Measurements from ENCODE around the gene ADA. TPM values are rescaled to one million over a fixed set of nuclear protein-coding genes. Genes with fewer than 3 reads are reported as not detected.

The ADA gene
- total RNA-seq, 2 donors from 2014 or later, result 1.1 to 10.0 TPM

DNA sequence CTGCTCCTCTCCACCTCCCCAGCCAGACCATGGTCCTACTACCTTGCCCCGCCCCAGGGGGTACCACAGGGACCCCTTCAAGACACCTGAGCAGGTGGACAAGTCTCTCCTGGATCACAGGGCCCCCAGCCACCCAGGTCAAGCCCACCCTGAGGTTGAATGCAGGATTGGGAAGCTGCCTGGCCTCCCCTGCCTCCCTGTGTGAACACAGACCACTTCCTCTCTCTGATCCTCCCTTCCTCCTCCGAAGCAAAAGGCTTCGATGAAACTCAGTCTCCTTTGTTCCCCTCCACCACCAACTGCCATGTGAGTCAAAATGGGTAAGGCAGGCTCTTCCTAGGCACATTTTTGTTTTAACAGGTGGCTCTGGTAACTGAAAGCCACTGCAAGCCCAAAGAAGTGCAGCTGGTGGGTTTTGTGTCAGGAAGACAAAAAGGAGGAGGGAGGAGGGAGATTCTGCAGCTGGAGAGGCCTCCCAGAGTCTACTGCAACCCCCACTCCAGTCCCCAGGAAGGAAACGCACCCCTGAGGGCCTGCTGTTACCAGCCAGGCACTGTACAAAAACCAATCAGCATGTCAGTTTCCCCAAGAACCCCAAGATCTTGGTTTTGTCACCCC is 5.4 kb downstream of the ADA start:
- no peak for TF ChIP-seq CTCF (IDR thresholded peaks at IDR 0.05)
- no peak for TF ChIP-seq POLR2A (IDR thresholded peaks at IDR 0.05)
- TF ChIP-seq POLR2AphosphoS5 (IDR thresholded peaks at IDR 0.05), result no peak
- peaks cover 3% of the 10 kb centered on the region for H3K4me1 ChIP-seq (replicated peaks)
- H3K9me3 ChIP-seq, result no peaks in the 10 kb centered on the region
- intact Hi-C loops (cut with DNase I), result no loop called here
- no peak overlapping the region for H3K27ac ChIP-seq
- no peak overlapping the region for H3K4me3 ChIP-seq
- no peaks in the 10 kb centered on the region for H3K36me3 ChIP-seq
- WGBS, result 53% methylated on average over 4 of the region's 4 CpGs
- no peaks in the 10 kb centered on the region for H3K27me3 ChIP-seq (replicated peaks; ENCODE audit: insufficient read depth)
- no peak for DNase-seq (ENCODE audit: low spot score)

DNA sequence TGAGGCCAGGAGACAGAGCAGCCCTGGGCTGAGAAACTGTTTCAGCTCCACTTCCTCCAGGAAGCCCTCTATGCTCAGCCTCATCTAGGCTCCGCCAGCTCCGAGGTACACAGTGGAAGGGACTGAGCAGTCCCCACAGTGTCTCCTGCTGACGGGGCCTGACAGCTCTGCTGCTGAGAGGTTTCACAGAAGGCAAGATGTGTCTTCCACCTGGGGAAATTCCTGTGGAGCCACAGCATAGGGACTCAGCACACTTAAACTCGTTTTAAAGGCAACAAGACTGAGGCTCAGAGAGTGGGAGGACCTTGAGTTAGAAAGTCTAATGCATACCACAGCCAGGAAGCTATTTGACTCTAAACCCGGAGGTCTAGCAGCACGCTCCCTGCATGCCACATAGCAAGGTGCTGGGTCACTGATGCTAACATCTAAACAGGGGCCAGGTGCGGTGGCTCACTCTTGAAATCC is 6.8 kb downstream of the ADA start:
- WGBS, result 82% methylated on average over 7 of the region's 7 CpGs
- DNase-seq (ENCODE audit: low spot score), result no peak
- Histone ChIP-seq H3K36me3 (no peaks in the 10 kb centered on the region), H3K27ac (no peak overlapping the region), H3K27me3 (replicated peaks; ENCODE audit: insufficient read depth) (no peaks in the 10 kb centered on the region), H3K4me1 (replicated peaks) (peaks cover 3% of the 10 kb centered on the region), H3K9me3 (no peaks in the 10 kb centered on the region), H3K4me3 (no peak overlapping the region)
- TF ChIP-seq POLR2A (IDR thresholded peaks at IDR 0.05) (no peak), CTCF (IDR thresholded peaks at IDR 0.05) (no peak), POLR2AphosphoS5 (IDR thresholded peaks at IDR 0.05) (no peak)
- intact Hi-C loops (cut with DNase I), result no loop called here

DNA sequence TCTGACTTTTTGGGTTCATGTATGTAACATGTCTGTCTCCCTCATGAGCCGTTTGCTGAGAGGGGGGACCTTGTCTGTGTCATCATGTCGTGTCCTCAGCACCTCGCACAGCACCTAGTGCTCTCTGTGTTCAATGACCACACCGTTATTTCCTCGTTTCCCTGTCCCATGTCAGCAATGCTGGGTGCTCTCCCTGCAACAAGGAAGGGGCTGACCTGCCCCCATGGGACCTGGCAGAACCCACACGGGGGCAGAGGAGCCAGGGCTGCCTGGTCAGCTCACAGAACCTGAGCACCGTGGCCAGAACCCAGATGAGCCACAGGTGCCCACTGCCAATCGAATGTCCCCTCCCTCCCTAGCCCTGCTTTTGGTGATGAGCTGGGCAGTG is 7.3 kb downstream of the ADA start:
- TF ChIP-seq CTCF (IDR thresholded peaks at IDR 0.05), result no peak
- TF ChIP-seq POLR2AphosphoS5 (IDR thresholded peaks at IDR 0.05), result no peak
- TF ChIP-seq POLR2A (IDR thresholded peaks at IDR 0.05), result no peak
- intact Hi-C loops (cut with DNase I), result no loop called here
- WGBS, result 81% methylated on average over 8 of the region's 8 CpGs
- no peaks in the 10 kb centered on the region for H3K9me3 ChIP-seq
- peaks cover 3% of the 10 kb centered on the region for H3K4me1 ChIP-seq (replicated peaks)
- no peaks in the 10 kb centered on the region for H3K36me3 ChIP-seq
- no peaks in the 10 kb centered on the region for H3K27me3 ChIP-seq (replicated peaks; ENCODE audit: insufficient read depth)
- no peak for DNase-seq (ENCODE audit: low spot score)
- no peak overlapping the region for H3K4me3 ChIP-seq
- peak overlapping the region in 1 of 2 donors; percentile 27 for H3K27ac ChIP-seq

DNA sequence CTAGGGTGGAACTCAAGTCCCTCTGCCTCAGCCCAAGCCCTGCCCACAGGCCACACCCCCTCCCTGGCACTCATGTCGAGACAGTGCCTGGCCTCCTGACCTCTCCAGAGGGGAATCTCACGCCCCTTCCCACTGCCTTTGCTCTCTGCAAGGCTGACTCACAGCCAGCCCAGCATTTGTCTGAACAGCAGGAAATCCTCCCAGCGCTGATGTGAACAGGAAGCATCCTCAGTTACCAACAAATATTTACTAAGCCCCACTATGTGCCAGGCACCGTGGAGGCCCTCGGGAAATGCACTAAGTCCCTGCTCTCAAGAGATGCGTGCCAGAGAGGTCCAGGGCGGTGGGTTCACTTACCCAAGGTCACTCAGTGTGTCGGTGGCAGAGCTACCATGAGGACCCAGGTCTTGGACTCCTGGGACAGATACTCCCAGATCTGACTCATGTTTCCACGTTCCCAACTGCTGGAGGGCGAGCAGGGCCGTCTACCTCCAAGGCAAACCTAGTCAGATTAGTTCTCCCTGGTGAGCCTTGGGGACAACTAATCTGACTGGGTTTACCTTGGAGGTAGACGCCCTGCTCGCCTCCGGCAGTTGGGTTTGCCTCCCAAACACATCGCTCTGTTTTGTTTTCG is 7.8 kb downstream of the ADA start:
- Histone ChIP-seq H3K9me3 (no peaks in the 10 kb centered on the region), H3K4me1 (replicated peaks) (peaks cover 3% of the 10 kb centered on the region), H3K4me3 (no peak overlapping the region), H3K27me3 (replicated peaks; ENCODE audit: insufficient read depth) (no peaks in the 10 kb centered on the region), H3K36me3 (no peaks in the 10 kb centered on the region), H3K27ac (peak overlapping the region in 1 of 2 donors; percentile 27)
- intact Hi-C loops (cut with DNase I), result no loop called here
- TF ChIP-seq POLR2A (IDR thresholded peaks at IDR 0.05), result no peak
- TF ChIP-seq POLR2AphosphoS5 (IDR thresholded peaks at IDR 0.05), result no peak
- no peak for TF ChIP-seq CTCF (IDR thresholded peaks at IDR 0.05)
- WGBS, result 65% methylated on average over 15 of the region's 16 CpGs
- DNase-seq (ENCODE audit: low spot score), result no peak

- DNase-seq (ENCODE audit: low spot score), result no peak
- no peaks in the 10 kb centered on the region for H3K27me3 ChIP-seq (replicated peaks; ENCODE audit: insufficient read depth)
- no peaks in the 10 kb centered on the region for H3K9me3 ChIP-seq
- peak overlapping the region in 1 of 2 donors; percentile 57 for H3K27ac ChIP-seq
- H3K36me3 ChIP-seq, result no peaks in the 10 kb centered on the region
- TF ChIP-seq POLR2A (IDR thresholded peaks at IDR 0.05), result no peak
- no peak for TF ChIP-seq CTCF (IDR thresholded peaks at IDR 0.05)
- TF ChIP-seq POLR2AphosphoS5 (IDR thresholded peaks at IDR 0.05), result no peak
- peaks cover 3% of the 10 kb centered on the region for H3K4me1 ChIP-seq (replicated peaks)
- H3K4me3 ChIP-seq, result no peak overlapping the region
- 88% methylated on average over 1 of the region's 1 CpG for WGBS
- intact Hi-C loops (cut with DNase I), result no loop called here
These were observed 8.4 kb downstream of the ADA start for GRCh38 chr20:44643154-44643519.
